K562 (cell line): ENCODE data around the gene CHCT1. TPM values are rescaled to one million over a fixed set of nuclear protein-coding genes. Genes with fewer than 3 reads are reported as not detected.

ENCODE experiments used
- ATF1 ChIP-seq, 2 experiments: fragments of 450-650 bp in 1 of 2; IDR thresholded peaks; 2 replicates each; pipeline ENCODE4 v1.6.1; 2016; ENCODE audit warnings: missing compliant biosample characterization in 1 of 2, missing genetic modification characterization in 1 of 2
- BRD9 ChIP-seq: fragments of 450-650 bp; IDR thresholded peaks from 2 replicates; pipeline ENCODE4 v1.6.1; 2018; ENCODE audit warnings: low read depth; ENCODE audit not compliant: partially characterized antibody
- CUX1 ChIP-seq: fragments of 200-800 bp; sonication (Bioruptor generic); IDR thresholded peaks from 2 replicates; pipeline ENCODE4 v1.6.1; 2016; ENCODE audit warnings: missing genetic modification characterization, missing compliant biosample characterization
- EWSR1 ChIP-seq: fragments of 450-650 bp; IDR thresholded peaks from 2 replicates; pipeline ENCODE4 v1.6.1; 2018; ENCODE audit warnings: borderline replicate concordance, mild to moderate bottlenecking, low read depth, moderate library complexity; ENCODE audit not compliant: partially characterized antibody
- HEY1 ChIP-seq: fragments of 250-450 bp; sonication (Bioruptor Pico); IDR thresholded peaks from 2 replicates; pipeline ENCODE4 v1.5.0; 2020; ENCODE audit warnings: mild to moderate bottlenecking, moderate library complexity, borderline replicate concordance
- PCBP2 ChIP-seq: fragments of 200-400 bp; formaldehyde crosslinking; IDR thresholded peaks from 2 replicates; pipeline ENCODE4 v1.6.1; 2018; ENCODE audit warnings: low read length, low read depth, mild to moderate bottlenecking, moderate library complexity; ENCODE audit not compliant: poor library complexity, severe bottlenecking
- PHF21A ChIP-seq: fragments of 450-650 bp; IDR thresholded peaks from 2 replicates; pipeline ENCODE4 v1.6.1; 2017; ENCODE audit warnings: low read depth, borderline replicate concordance
- RBM22 ChIP-seq: fragments of 200-400 bp; formaldehyde crosslinking; IDR thresholded peaks from 2 replicates; pipeline ENCODE4 v1.6.1; 2018; ENCODE audit warnings: low read length, low read depth; ENCODE audit not compliant: poor library complexity, severe bottlenecking
- SAP30 ChIP-seq: fragments of 200-600 bp; sonication (generic); IDR thresholded peaks from 2 replicates; pipeline ENCODE4 v1.6.1; 2012; ENCODE audit warnings: borderline replicate concordance, low read depth, mild to moderate bottlenecking, moderate library complexity, low read length, control low read depth, inconsistent platforms; ENCODE audit not compliant: insufficient read depth, poor library complexity, severe bottlenecking
- TEAD1 ChIP-seq, 2 experiments: fragments of 450-650 bp in 1 of 2; sonication (generic) in 1 of 2; formaldehyde crosslinking; IDR thresholded peaks; 2 replicates each; pipeline versions ENCODE4 v1.4.0 to v1.8.0; 2020 to 2022; ENCODE audit warnings: mild to moderate bottlenecking in 2 of 2, missing genetic modification reagents in 1 of 2
- ZKSCAN3 ChIP-seq: fragments of 250-450 bp; sonication (Bioruptor Pico); IDR thresholded peaks from 2 replicates; pipeline ENCODE4 v1.4.0; 2020
- ZNF655 ChIP-seq: fragments of 250-450 bp; sonication (Bioruptor Pico); IDR thresholded peaks from 2 replicates; pipeline ENCODE4 v1.5.0; 2021
- polyA plus RNA-seq, 8 experiments: library from polyadenylated mRNA; depleted of rRNA in 4 of 8; stranded (reverse) in 5 of 8; unstranded in 3 of 8; fragments of >200 nt; fragmentation: Nextera tagmentation in 2 of 8; fragmentation: Illumina TruSeq in 1 of 8; extraction: Ambion mirVana in 2 of 8; extraction: Trizol in 1 of 8; gene quantifications; 2 replicates each; pipeline versions ENCODE4 v1.2.1 to v1.2.3, GENCODE V29; 2011 to 2014; ENCODE audit warnings: inconsistent platforms in 1 of 8, missing spikeins in 1 of 8
- total RNA-seq, 7 experiments: library from RNA; depleted of rRNA in 6 of 7; stranded (reverse); fragments of >200 nt in 6 of 7; fragmentation: Illumina TruSeq in 2 of 7; extraction: Trizol in 2 of 7; gene quantifications; 2 replicates each; pipeline versions ENCODE4 v1.2.1 to v1.2.3, GENCODE V29; 2011 to 2021; ENCODE audit warnings: low replicate concordance in 1 of 7
- TF ChIP-seq, protein P1 (sequence below): conservative IDR thresholded peaks from 2 replicates; pipeline ENCODE4 v1.6.1; 2011; ENCODE audit warnings: low read depth, mild to moderate bottlenecking, low read length; ENCODE audit not compliant: control insufficient read depth
- TF ChIP-seq, protein P2 (sequence below): fragments of 250-450 bp; sonication (Bioruptor Pico); IDR thresholded peaks from 2 replicates; pipeline ENCODE4 v1.6.1; 2021; ENCODE audit warnings: mild to moderate bottlenecking
- TF ChIP-seq, protein P3 (sequence below): fragments of 250-450 bp; sonication (Bioruptor Pico); IDR thresholded peaks from 2 replicates; pipeline ENCODE4 v1.5.0; 2021

CHCT1 gene
- total and polyA plus RNA-seq, 9 of the 15 experiments (the other 6 are each of a cell fraction or from before 2014, with no cell fraction given), result not detected

DNA sequence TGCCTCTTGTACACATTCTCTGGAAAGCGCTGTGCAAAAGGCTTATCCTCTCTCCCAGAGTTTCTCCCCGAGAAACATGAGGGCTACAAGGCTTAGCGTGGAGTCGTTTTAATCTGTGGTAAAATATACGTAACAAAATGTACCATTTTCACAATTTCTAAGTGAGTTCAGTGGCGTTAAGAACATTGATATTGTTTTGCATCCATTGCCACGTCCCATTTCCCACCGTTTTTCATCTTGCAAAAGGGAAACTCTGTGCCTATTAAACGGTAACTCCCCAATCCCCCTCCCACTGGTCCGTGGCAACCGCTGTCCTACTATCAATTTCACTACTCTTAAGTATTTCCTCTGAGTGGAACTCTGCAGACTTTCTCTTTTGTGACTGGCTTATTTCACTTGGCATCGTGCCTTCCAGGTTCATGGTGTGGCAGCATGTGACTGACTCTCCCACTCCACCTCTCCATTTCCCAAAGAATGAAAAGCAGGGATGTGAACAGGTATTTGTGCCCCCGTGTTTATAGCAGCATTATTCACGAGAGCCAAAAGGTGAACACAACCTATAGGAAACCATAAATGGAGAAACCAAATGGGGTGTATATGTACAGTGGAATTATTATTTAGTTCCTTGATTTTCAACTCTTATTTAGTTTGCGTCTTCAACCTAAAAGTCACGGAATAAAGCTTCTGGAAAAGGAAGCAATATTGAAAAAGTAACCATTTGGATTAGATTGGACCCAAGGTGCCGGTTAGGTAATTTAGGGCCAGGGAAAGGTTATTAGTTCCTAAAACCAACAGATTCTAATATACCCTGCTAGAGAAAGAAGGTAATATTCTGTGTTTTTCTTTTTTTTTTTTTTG is 29.2 kb upstream of the CHCT1 start (continued):
- TF ChIP-seq ATF1 (CRISPR knock-in tag; IDR thresholded peaks at IDR 0.05) (no peak), ATF1 (tag; IDR thresholded peaks at IDR 0.05) (no peak), ZNF655 (no peak), HEY1 (no peak), SAP30 (no peak), CUX1 (CRISPR knock-in tag) (peak; percentile 52; the same call in 1 of the 2 replicates), PCBP2 (no peak), TEAD1 (CRISPR knock-in tag; IDR thresholded peaks at IDR 0.05) (peak in 1 of 2 experiments; percentile 48; a peak in 1 of 4 replicates), PHF21A (no peak), ZKSCAN3 (CRISPR knock-in tag) (no peak), EWSR1 (no peak), RBM22 (no peak), BRD9 (peak; percentile 7)
- TF ChIP-seq, protein P1, sequence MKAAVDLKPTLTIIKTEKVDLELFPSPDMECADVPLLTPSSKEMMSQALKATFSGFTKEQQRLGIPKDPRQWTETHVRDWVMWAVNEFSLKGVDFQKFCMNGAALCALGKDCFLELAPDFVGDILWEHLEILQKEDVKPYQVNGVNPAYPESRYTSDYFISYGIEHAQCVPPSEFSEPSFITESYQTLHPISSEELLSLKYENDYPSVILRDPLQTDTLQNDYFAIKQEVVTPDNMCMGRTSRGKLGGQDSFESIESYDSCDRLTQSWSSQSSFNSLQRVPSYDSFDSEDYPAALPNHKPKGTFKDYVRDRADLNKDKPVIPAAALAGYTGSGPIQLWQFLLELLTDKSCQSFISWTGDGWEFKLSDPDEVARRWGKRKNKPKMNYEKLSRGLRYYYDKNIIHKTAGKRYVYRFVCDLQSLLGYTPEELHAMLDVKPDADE, result no peak
- TF ChIP-seq, protein P2, sequence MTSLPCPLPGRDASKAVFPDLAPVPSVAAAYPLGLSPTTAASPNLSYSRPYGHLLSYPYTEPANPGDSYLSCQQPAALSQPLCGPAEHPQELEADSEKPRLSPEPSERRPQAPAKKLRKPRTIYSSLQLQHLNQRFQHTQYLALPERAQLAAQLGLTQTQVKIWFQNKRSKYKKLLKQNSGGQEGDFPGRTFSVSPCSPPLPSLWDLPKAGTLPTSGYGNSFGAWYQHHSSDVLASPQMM, result 0 out of 2 replicates have a peak, but pooled peaks have one; percentile 48
- TF ChIP-seq, protein P3, sequence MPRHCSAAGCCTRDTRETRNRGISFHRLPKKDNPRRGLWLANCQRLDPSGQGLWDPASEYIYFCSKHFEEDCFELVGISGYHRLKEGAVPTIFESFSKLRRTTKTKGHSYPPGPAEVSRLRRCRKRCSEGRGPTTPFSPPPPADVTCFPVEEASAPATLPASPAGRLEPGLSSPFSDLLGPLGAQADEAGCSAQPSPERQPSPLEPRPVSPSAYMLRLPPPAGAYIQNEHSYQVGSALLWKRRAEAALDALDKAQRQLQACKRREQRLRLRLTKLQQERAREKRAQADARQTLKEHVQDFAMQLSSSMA (CRISPR knock-in tag), result 0 out of 2 replicates have a peak, but pooled peaks have one; percentile 52
